ENCODE data around the gene LZTS2.

The LZTS2 gene

DNA sequence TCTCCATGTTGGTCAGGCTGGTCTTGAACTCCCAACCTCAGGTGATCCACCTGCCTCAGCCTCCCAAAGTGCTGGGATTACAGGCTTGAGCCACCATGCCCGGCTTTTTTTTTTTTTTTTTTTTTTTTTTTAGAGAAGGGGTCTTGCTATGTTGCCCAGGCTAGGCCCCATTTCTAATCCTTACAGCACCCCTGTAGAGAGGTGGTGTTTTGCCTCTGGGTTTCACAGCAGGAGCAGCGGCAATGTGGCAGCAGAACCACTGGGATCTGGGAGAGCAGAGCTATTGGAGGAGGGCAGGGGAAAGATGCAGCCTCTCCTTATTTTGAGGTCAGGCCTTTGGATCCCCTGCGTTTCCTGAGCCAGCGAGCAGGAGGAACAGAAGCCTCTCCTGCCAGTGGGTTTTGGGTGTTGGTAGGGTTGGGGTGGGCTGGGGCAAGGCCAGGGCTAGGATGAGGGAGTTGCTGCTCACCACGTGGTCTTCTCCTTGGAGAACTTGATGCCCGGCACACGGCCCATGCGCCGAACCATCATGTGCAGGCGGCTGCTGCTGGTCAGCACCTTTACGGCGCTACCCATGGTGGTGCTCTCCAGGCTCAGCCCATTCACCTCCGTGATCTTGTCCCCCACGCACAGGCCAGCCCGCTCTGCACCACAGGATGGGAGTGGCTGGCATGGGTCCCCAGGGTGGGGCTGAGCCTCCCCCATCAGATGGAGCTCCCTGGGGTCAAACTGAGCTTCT lies 23.5 kb downstream of the LZTS2 start:
- DNase-seq (ENCODE audit: low read depth in 1 of 2, low spot score in 1 of 2): no peak
- Histone ChIP-seq H3K27me3 (ENCODE audit: insufficient read depth, poor library complexity, severe bottlenecking) (no peaks in the 10 kb centered on the region), H3K27ac (replicated peaks) (no peak overlapping the region), H3K4me3 (replicated peaks; ENCODE audit: insufficient read depth, low read length) (no peak overlapping the region)
- TF ChIP-seq, protein P1, sequence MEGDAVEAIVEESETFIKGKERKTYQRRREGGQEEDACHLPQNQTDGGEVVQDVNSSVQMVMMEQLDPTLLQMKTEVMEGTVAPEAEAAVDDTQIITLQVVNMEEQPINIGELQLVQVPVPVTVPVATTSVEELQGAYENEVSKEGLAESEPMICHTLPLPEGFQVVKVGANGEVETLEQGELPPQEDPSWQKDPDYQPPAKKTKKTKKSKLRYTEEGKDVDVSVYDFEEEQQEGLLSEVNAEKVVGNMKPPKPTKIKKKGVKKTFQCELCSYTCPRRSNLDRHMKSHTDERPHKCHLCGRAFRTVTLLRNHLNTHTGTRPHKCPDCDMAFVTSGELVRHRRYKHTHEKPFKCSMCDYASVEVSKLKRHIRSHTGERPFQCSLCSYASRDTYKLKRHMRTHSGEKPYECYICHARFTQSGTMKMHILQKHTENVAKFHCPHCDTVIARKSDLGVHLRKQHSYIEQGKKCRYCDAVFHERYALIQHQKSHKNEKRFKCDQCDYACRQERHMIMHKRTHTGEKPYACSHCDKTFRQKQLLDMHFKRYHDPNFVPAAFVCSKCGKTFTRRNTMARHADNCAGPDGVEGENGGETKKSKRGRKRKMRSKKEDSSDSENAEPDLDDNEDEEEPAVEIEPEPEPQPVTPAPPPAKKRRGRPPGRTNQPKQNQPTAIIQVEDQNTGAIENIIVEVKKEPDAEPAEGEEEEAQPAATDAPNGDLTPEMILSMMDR (IDR thresholded peaks at IDR 0.05; ENCODE audit: insufficient read depth, low read length): no peak
- TF ChIP-seq, protein P2, sequence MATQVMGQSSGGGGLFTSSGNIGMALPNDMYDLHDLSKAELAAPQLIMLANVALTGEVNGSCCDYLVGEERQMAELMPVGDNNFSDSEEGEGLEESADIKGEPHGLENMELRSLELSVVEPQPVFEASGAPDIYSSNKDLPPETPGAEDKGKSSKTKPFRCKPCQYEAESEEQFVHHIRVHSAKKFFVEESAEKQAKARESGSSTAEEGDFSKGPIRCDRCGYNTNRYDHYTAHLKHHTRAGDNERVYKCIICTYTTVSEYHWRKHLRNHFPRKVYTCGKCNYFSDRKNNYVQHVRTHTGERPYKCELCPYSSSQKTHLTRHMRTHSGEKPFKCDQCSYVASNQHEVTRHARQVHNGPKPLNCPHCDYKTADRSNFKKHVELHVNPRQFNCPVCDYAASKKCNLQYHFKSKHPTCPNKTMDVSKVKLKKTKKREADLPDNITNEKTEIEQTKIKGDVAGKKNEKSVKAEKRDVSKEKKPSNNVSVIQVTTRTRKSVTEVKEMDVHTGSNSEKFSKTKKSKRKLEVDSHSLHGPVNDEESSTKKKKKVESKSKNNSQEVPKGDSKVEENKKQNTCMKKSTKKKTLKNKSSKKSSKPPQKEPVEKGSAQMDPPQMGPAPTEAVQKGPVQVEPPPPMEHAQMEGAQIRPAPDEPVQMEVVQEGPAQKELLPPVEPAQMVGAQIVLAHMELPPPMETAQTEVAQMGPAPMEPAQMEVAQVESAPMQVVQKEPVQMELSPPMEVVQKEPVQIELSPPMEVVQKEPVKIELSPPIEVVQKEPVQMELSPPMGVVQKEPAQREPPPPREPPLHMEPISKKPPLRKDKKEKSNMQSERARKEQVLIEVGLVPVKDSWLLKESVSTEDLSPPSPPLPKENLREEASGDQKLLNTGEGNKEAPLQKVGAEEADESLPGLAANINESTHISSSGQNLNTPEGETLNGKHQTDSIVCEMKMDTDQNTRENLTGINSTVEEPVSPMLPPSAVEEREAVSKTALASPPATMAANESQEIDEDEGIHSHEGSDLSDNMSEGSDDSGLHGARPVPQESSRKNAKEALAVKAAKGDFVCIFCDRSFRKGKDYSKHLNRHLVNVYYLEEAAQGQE (IDR thresholded peaks at IDR 0.05; ENCODE audit: insufficient replicate concordance, low read depth): no peak
- no peak for TF ChIP-seq POLR2AphosphoS5 (IDR thresholded peaks at IDR 0.05; ENCODE audit: low read depth)
- no peak for TF ChIP-seq SPI1 (IDR thresholded peaks at IDR 0.05; ENCODE audit: borderline replicate concordance, low read depth)
- no peak for TF ChIP-seq GABPA (IDR thresholded peaks at IDR 0.05; ENCODE audit: low read depth)

DNA sequence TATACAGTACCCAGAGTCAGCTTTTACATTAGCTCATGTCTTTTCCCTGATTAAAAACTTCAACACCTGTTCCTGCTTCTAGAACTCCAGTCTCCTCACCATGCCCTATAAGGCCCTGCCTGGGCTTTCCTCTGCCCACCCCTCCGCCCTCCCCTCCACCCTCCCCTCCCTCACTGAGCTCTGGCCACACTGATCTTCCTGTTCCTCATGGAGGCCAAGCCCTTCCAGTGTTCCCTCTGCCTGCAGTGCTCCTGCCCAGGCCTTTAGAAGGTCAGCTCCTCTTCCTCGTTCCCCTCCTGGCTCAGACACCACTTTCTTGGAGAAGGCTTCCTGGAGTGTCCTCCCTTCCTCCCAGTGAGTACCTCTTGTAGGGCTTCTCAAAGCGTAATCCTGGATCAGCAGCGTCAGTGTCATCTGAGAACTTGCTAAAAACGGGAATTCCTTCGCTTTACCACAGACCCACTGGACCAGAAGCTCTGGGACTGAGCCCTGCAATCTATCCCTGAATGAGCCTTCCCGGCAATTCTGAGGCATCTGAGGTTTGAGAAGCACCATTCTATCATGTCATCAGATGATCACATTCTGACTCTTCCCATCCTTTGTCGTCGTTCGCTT lies 27.6 kb downstream of the LZTS2 start:
- DNase-seq (ENCODE audit: low read depth in 1 of 2, low spot score in 1 of 2): peak; percentile 26 to 67

DNA sequence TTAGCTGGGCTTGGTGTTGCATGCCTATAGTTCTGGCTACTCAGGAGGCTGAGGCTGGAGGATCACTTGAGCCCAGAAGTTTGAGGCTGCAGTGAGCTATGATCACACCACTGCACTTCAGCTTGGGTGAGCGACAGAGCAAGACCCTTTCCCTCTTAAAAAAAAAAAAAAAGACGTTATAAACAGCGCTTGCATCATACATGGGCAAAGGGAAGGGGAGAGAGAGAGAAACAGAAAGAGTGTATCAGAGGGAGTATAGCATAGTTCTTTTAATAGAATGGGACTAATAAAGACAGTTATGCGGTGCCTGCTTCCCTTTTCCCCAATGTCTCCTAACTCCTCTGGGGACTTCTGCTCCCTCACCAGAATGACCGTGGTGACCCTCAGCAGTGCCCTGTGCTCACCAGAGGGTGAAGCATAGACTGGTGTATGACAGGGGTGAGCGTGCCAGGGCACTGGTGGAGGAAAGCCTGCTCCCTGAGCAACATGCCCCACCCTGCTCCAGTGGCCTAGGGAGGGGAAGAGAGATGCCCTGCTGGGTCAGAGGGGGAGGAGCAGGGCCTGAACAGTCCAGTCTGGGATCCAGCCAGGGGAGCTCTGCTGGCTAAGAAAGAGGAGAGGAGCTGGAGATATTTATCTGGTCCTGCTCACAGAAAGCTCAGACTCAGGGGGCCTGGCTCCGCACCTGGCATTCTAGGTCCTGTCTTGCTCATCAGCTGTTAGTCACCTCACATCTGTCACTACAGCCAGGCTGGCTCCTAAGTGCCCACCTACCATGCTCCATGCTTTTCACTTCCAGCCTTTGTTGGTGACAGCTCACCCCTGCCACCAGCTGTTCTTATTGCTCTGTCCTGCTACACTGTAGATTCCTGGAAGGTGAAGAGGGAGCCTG lies 29.1 kb downstream of the LZTS2 start:
- Histone ChIP-seq H3K27me3 (ENCODE audit: insufficient read depth, poor library complexity, severe bottlenecking) (no peaks in the 10 kb centered on the region), H3K27ac (replicated peaks) (peak overlapping the region; percentile 49), H3K4me3 (replicated peaks; ENCODE audit: insufficient read depth, low read length) (no peak overlapping the region; the same call in 1 of the 2 replicates)
- TF ChIP-seq, protein P1 (IDR thresholded peaks at IDR 0.05; ENCODE audit: insufficient read depth, low read length): no peak
- TF ChIP-seq SPI1 (IDR thresholded peaks at IDR 0.05; ENCODE audit: borderline replicate concordance, low read depth) (no peak), GABPA (IDR thresholded peaks at IDR 0.05; ENCODE audit: low read depth) (no peak), POLR2AphosphoS5 (IDR thresholded peaks at IDR 0.05; ENCODE audit: low read depth) (no peak)
- TF ChIP-seq, protein P2 (IDR thresholded peaks at IDR 0.05; ENCODE audit: insufficient replicate concordance, low read depth): no peak
- DNase-seq (ENCODE audit: low read depth in 1 of 2, low spot score in 1 of 2): peak; percentile 46 to 78

More for the DNA sequence above, 27.6 kb downstream of the LZTS2 start:
- TF ChIP-seq POLR2AphosphoS5 (IDR thresholded peaks at IDR 0.05; ENCODE audit: low read depth): no peak
- no peak for TF ChIP-seq GABPA (IDR thresholded peaks at IDR 0.05; ENCODE audit: low read depth)
- H3K27me3 ChIP-seq (ENCODE audit: insufficient read depth, poor library complexity, severe bottlenecking): no peaks in the 10 kb centered on the region
- H3K4me3 ChIP-seq (replicated peaks; ENCODE audit: insufficient read depth, low read length): no peak overlapping the region; the same call in 1 of the 2 replicates
- no peak overlapping the region; the same call in 1 of the 2 replicates for H3K27ac ChIP-seq (replicated peaks)
